ENCODE results near the gene PRMT3.

Gene PRMT3

DNA sequence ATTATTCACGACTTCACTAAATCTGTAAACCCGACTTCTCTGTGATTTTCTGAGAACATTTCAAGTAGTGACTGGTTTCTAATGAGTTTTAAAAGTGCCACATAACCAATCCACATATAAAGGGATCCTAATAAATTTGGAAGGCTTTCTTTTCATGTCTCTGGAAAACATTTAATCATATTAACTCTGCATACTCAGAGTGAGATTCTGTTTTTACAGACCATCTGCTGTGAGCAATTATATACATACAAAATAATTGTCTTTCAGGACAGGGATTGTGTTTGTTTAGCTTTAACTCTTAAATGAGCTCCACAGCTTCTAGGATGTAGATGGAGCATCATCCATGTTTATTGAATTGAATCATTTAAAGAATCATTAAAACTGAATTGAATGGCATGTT, 65.1 kb downstream of the PRMT3 start:
- Histone ChIP-seq H3K9me3 (ENCODE audit: control insufficient read depth, low read length) (no peaks in the 10 kb centered on the region), H3K4me3 (ENCODE audit: insufficient read depth, low read depth, low read length, poor library complexity, severe bottlenecking) (no peak overlapping the region), H3K36me3 (ENCODE audit: control insufficient read depth, insufficient read depth, low read length) (peaks cover 4% of the 10 kb centered on the region), H3K27ac (ENCODE audit: insufficient read depth, low read length, poor library complexity, severe bottlenecking) (no peak overlapping the region), H3K4me1 (ENCODE audit: control insufficient read depth, insufficient read depth, low read length, poor library complexity, severe bottlenecking) (no peaks in the 10 kb centered on the region), H3K27me3 (replicated peaks; ENCODE audit: control insufficient read depth, insufficient read depth, low read length, poor library complexity, severe bottlenecking) (no peaks in the 10 kb centered on the region)
- DNase-seq = no peak

DNA sequence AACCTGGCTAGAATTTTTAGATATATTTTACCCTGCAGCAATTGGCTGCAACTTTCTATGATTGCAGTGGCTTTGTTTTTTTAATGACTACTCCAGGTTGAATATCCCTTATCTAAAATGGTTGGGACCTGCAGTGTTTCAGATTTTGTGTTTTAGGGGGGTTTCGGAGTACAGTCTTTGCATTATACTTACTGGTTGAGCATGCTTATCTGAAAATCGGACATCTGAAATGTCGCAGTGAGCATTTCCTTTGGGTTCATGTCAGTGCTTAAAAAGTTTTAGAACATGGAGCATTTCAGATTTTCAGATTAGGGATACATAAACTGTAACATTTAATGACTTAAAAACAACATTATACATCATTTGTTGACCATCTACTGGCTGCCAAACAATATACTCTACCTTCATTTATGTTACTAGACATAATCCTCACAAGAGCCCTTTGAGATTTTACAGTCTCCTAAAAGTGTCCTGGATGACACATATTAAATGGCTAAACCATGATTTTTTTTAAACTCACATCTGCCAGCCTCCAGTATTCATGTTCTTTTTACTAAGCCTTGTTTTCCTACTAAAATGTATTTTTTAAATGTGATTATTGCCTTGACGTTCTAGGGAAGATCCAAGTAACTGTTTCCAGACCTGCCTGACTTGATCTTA, 66.3 kb downstream of the PRMT3 start:
- Histone ChIP-seq H3K9me3 (ENCODE audit: control insufficient read depth, low read length) (no peaks in the 10 kb centered on the region), H3K27me3 (replicated peaks; ENCODE audit: control insufficient read depth, insufficient read depth, low read length, poor library complexity, severe bottlenecking) (no peaks in the 10 kb centered on the region), H3K27ac (ENCODE audit: insufficient read depth, low read length, poor library complexity, severe bottlenecking) (no peak overlapping the region), H3K36me3 (ENCODE audit: control insufficient read depth, insufficient read depth, low read length) (peaks cover 4% of the 10 kb centered on the region), H3K4me3 (ENCODE audit: insufficient read depth, low read depth, low read length, poor library complexity, severe bottlenecking) (no peak overlapping the region), H3K4me1 (ENCODE audit: control insufficient read depth, insufficient read depth, low read length, poor library complexity, severe bottlenecking) (no peaks in the 10 kb centered on the region)
- no peak for DNase-seq

GRCh38 chr11:20457001-20457799, 69.7 kb downstream of the PRMT3 start:
- H3K9me3 ChIP-seq (ENCODE audit: control insufficient read depth, low read length) = no peaks in the 10 kb centered on the region

DNA sequence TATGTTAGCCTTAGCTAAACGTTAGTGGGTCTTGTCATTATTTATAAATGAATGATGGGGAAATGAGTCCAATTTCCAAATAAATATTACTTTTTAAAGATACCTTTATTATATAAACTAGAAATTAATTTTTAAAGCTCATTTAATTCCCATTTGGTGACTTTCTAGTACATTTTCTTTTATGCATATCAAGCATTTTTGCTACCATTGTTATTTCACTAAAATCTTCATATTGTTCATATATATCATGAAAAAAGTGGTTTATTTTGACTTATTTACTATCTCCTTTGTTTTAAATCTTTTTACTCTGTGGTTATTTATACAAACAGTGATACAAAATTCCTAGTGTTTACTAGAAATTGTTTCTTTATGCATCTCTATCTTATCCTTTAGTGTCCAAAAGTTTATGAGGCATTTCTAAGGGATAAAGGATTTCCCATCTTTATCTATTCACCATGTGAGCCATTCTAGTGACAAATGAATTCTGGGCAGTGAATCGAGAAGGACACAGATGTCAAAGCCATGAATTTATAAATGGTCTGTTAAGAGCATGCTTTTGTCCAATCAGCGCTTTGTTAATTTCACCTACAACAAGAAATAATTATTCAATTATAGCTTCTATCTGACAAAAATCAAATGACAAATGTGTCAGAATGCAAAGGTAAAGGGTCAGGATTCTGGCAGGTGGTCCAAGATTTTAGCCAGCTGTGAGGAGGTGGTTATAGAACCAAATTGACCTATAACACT, 70.6 kb downstream of the PRMT3 start:
- Histone ChIP-seq H3K27me3 (replicated peaks; ENCODE audit: control insufficient read depth, insufficient read depth, low read length, poor library complexity, severe bottlenecking) (no peaks in the 10 kb centered on the region), H3K36me3 (ENCODE audit: control insufficient read depth, insufficient read depth, low read length) (peaks cover 4% of the 10 kb centered on the region), H3K4me3 (ENCODE audit: insufficient read depth, low read depth, low read length, poor library complexity, severe bottlenecking) (no peak overlapping the region), H3K27ac (ENCODE audit: insufficient read depth, low read length, poor library complexity, severe bottlenecking) (no peak overlapping the region), H3K9me3 (ENCODE audit: control insufficient read depth, low read length) (no peaks in the 10 kb centered on the region), H3K4me1 (ENCODE audit: control insufficient read depth, insufficient read depth, low read length, poor library complexity, severe bottlenecking) (no peaks in the 10 kb centered on the region)
- no peak for DNase-seq

More at GRCh38 chr11:20457001-20457799, 69.7 kb downstream of the PRMT3 start:
- peaks cover 4% of the 10 kb centered on the region for H3K36me3 ChIP-seq (ENCODE audit: control insufficient read depth, insufficient read depth, low read length)
- DNase-seq = no peak
- H3K4me3 ChIP-seq (ENCODE audit: insufficient read depth, low read depth, low read length, poor library complexity, severe bottlenecking) = no peak overlapping the region
- no peaks in the 10 kb centered on the region for H3K4me1 ChIP-seq (ENCODE audit: control insufficient read depth, insufficient read depth, low read length, poor library complexity, severe bottlenecking)
- H3K27ac ChIP-seq (ENCODE audit: insufficient read depth, low read length, poor library complexity, severe bottlenecking) = no peak overlapping the region
- H3K27me3 ChIP-seq (replicated peaks; ENCODE audit: control insufficient read depth, insufficient read depth, low read length, poor library complexity, severe bottlenecking) = no peaks in the 10 kb centered on the region

DNA sequence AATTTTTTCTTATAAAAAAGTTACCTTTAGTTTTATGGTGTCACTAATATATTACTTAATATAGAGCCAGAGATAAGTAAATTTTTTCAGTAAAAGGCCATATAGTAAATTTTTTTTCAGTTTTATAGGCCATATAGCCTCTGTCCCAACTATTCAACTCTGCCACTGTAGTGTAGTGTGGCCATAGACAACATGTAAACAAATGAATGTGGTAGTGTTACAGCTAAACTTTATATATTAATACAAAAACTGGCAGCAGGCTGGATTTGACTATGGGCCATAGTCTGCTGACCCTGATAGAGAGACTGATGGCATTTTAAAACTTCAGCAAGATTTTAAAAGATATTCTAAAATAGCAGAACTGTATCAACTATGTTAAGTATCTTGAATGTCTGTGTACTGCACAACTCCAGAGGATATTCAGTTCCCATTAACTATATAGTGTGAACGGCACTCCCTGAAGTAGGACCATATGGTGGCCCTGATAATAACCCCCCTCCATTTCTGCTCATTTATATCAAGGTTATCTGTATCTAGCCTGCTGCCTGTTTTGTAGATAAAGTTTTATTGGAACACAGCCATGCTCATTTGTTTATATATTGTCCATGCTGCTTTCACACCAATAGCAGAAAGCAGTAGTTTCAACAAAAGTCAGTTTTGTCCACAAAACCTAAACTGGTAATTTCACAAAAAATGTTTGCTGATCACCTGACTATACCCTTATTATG, 71.6 kb downstream of the PRMT3 start:
- no peak overlapping the region for H3K4me3 ChIP-seq (ENCODE audit: insufficient read depth, low read depth, low read length, poor library complexity, severe bottlenecking)
- H3K27ac ChIP-seq (ENCODE audit: insufficient read depth, low read length, poor library complexity, severe bottlenecking) = no peak overlapping the region
- H3K27me3 ChIP-seq (replicated peaks; ENCODE audit: control insufficient read depth, insufficient read depth, low read length, poor library complexity, severe bottlenecking) = no peaks in the 10 kb centered on the region
- DNase-seq = no peak
- H3K36me3 ChIP-seq (ENCODE audit: control insufficient read depth, insufficient read depth, low read length) = no peaks in the 10 kb centered on the region
- H3K4me1 ChIP-seq (ENCODE audit: control insufficient read depth, insufficient read depth, low read length, poor library complexity, severe bottlenecking) = no peaks in the 10 kb centered on the region
- H3K9me3 ChIP-seq (ENCODE audit: control insufficient read depth, low read length) = no peaks in the 10 kb centered on the region

GRCh38 chr11:20459865-20460264, 72.3 kb downstream of the PRMT3 start:
- no peaks in the 10 kb centered on the region for H3K27me3 ChIP-seq (replicated peaks; ENCODE audit: control insufficient read depth, insufficient read depth, low read length, poor library complexity, severe bottlenecking)
- peaks cover 7% of the 10 kb centered on the region for H3K36me3 ChIP-seq (ENCODE audit: control insufficient read depth, insufficient read depth, low read length)
- no peak overlapping the region for H3K4me3 ChIP-seq (ENCODE audit: insufficient read depth, low read depth, low read length, poor library complexity, severe bottlenecking)
- H3K4me1 ChIP-seq (ENCODE audit: control insufficient read depth, insufficient read depth, low read length, poor library complexity, severe bottlenecking) = no peaks in the 10 kb centered on the region
- H3K9me3 ChIP-seq (ENCODE audit: control insufficient read depth, low read length) = no peaks in the 10 kb centered on the region
- H3K27ac ChIP-seq (ENCODE audit: insufficient read depth, low read length, poor library complexity, severe bottlenecking) = no peak overlapping the region
- DNase-seq = no peak

- no peak for DNase-seq
- H3K4me1 ChIP-seq (ENCODE audit: control insufficient read depth, insufficient read depth, low read length, poor library complexity, severe bottlenecking) = no peaks in the 10 kb centered on the region
- peaks cover 7% of the 10 kb centered on the region for H3K36me3 ChIP-seq (ENCODE audit: control insufficient read depth, insufficient read depth, low read length)
Observed at GRCh38 chr11:20464518-20464917, 77.0 kb downstream of the PRMT3 start.

GRCh38 chr11:20467487-20468185, 80.1 kb downstream of the PRMT3 start:
- Histone ChIP-seq H3K4me3 (ENCODE audit: insufficient read depth, low read depth, low read length, poor library complexity, severe bottlenecking) (no peak overlapping the region), H3K4me1 (ENCODE audit: control insufficient read depth, insufficient read depth, low read length, poor library complexity, severe bottlenecking) (no peaks in the 10 kb centered on the region), H3K27ac (ENCODE audit: insufficient read depth, low read length, poor library complexity, severe bottlenecking) (no peak overlapping the region), H3K9me3 (ENCODE audit: control insufficient read depth, low read length) (no peaks in the 10 kb centered on the region), H3K36me3 (ENCODE audit: control insufficient read depth, insufficient read depth, low read length) (peaks cover 11% of the 10 kb centered on the region), H3K27me3 (replicated peaks; ENCODE audit: control insufficient read depth, insufficient read depth, low read length, poor library complexity, severe bottlenecking) (no peaks in the 10 kb centered on the region)
- no peak for DNase-seq

More at GRCh38 chr11:20464518-20464917, 77.0 kb downstream of the PRMT3 start:
- no peak overlapping the region for H3K4me3 ChIP-seq (ENCODE audit: insufficient read depth, low read depth, low read length, poor library complexity, severe bottlenecking)
- H3K27me3 ChIP-seq (replicated peaks; ENCODE audit: control insufficient read depth, insufficient read depth, low read length, poor library complexity, severe bottlenecking) = no peaks in the 10 kb centered on the region
- no peak overlapping the region for H3K27ac ChIP-seq (ENCODE audit: insufficient read depth, low read length, poor library complexity, severe bottlenecking)
- no peaks in the 10 kb centered on the region for H3K9me3 ChIP-seq (ENCODE audit: control insufficient read depth, low read length)

DNA sequence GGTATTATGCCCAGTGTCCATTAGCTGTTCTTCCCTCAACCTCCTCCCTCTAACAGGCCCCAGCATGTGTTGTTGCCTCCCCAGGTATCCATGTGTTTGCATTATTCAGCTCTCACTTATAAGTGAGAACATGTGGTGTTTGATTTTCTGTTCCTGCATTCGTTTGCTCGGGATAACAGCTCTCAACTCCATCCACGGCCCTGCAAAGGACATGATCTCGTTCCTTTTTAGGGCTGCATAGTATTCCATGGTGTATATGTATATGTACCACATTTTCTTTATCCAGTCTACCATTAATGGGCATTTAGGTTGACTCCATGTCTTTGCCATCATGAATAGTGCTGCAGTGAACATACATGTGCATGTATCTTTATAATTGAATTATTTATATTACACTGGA, 82.8 kb downstream of the PRMT3 start:
- Histone ChIP-seq H3K9me3 (ENCODE audit: control insufficient read depth, low read length) (no peaks in the 10 kb centered on the region), H3K4me1 (ENCODE audit: control insufficient read depth, insufficient read depth, low read length, poor library complexity, severe bottlenecking) (no peaks in the 10 kb centered on the region), H3K27ac (ENCODE audit: insufficient read depth, low read length, poor library complexity, severe bottlenecking) (no peak overlapping the region), H3K4me3 (ENCODE audit: insufficient read depth, low read depth, low read length, poor library complexity, severe bottlenecking) (no peak overlapping the region), H3K36me3 (ENCODE audit: control insufficient read depth, insufficient read depth, low read length) (peaks cover 4% of the 10 kb centered on the region), H3K27me3 (replicated peaks; ENCODE audit: control insufficient read depth, insufficient read depth, low read length, poor library complexity, severe bottlenecking) (no peaks in the 10 kb centered on the region)
- no peak for DNase-seq
